NCI-H1048 (cell line): ENCODE data around the gene ZNF3.
A peak's percentile ranks its signal among the peaks of the same experiment; 100 is the strongest.

Source experiments
- DNase-seq: peaks from one replicate; lab custom pipeline; 2025; lab: John Stamatoyannopoulos, UW

The ZNF3 gene

DNA sequence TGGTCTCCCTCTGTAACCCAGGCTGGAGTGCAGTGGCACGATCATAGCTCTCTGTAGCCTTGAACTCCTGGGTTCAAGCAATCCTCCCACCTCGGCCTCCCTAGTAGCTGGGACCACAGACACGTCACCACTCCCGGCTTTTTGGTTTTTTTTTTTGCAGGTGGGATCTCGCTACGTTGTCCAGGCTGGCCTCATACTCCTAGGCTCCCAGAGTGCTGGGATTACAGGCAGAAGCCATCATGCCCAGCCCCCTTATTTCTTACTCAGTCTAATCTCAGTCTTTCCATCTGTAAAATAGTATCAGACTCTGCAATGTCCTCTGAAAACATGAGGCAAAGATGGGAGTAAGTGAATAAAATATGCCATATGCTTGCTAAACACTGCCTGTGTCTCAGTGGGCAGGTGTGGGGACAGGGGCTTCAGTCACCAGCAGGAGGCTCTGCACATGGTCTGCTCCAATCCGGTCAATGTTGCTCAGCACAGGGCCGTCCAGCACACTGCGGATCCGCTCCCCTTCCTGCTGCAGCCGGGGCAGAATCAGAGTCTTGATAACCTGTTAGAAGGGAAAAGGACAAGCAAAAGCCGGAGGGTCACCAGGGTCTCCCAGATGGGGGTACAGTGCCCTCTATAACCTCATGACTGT is 28.1 kb upstream of the ZNF3 start:
- no peak for DNase-seq

- DNase-seq: no peak
These were observed 26.4 kb upstream of the ZNF3 start for GRCh38 chr7:100107890-100108289.

DNA sequence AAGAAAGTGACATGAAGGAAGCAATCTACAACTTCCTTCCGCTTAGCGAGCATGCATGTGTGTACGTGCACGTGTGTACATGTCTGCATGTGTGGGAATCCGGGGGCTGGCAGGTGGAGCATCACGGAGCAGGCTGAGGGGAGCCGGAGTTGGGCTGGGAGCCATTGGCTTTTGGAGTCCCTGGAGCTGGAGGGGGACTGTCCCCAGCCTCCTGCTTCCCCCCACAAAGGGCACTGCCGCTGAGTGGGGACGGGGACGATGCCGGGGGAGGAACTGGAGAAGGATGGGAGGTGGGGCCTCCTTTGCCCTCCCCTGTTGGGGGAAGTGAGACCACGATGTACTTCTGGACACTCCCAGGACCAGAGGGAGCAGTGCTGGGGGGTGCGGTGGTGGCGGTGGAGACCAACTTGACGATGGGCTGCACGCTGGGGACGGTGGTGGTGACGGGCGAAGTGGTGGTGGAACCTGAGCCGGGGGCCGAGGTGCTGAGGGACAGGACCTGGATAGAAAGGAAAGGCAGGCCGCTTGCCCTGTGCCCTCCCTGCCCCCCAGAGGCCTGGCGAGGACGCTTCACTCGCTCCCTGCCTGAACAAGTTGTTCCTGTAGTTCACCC is 25.7 kb upstream of the ZNF3 start:
- no peak for DNase-seq

DNA sequence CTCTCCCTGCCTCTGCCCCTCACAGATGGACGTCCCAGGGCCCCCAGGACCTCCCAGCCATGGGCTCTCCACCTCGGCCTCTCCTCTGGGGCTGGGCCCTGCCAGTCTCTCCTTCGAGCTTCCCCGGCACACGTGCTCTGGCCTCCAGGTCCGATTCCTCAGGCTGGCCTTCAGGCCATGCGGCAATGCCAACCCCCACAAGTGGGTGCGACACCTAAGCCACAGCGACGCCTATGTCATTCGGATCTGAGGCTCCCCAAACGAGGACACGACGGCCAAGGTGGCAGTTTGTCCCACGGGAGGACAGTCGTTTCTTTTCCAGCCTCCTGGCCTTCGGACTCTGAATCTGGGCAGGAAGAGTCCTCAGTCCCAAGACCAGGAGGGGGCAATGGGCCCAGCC is 25.1 kb upstream of the ZNF3 start:
- no peak for DNase-seq

DNA sequence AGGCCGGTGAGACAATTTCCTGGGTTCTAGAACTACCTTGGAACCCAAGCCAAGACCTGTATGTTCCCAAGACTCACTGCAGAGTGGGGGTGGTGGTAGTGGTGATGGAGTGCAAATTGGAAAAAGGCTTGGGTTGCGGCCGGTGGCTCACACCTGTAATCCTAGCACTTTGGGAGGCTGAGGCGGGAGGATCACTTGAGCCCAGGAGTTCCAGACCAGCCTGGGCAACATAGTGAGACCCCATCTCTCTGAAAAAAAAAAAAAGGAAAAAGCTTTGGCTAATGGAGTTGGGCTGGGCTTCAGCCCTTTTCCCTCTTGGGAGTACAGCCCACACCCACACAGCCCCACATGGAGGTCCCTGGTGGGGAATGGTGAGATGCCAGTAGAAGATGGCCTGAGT is 24.0 kb upstream of the ZNF3 start:
- no peak for DNase-seq

GRCh38 chr7:100102950-100103840 is 21.7 kb upstream of the ZNF3 start:
- DNase-seq: no peak

GRCh38 chr7:100101016-100101862 is 19.7 kb upstream of the ZNF3 start, which contains the start of the genes AP4M1 and MCM7:
AP4M1 (plus strand) TSS chr7:100101643; CDS start chr7:100101715, 72 bp downstream.
MCM7 (minus strand) TSS chr7:100101397; CDS start chr7:100101294, 103 bp downstream.
- DNase-seq: peak; percentile 96

DNA sequence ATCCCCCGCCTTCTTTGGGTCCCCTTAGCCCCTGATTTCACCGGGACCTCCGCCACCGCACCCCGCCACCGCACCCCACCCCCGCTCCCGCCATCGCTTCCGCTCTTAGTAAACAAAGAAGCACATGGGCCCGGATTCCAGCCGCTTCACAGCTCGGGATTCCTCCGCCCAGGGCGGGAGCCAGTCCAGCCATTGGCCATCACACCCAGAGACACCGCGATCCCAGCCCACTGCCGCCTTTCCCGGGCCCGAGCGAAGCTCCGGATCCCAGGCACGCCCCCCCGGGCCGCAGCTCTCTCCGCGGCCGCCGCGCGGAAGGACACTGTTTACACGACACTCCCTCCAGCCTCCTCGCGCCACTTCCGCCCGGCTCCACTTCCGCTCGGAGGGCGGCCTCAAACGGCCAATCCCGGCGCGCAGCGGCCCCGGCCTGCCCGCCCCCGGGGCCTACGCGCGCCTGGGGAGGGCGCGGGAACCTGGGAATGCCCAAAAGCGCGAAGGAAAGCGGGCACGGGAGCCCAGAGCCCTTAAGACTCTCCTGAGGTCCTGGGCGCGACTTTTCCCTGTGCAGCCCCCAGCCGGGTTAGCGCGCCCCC is 19.0 kb upstream of the ZNF3 start:
- peak; percentile 90 for DNase-seq

DNA sequence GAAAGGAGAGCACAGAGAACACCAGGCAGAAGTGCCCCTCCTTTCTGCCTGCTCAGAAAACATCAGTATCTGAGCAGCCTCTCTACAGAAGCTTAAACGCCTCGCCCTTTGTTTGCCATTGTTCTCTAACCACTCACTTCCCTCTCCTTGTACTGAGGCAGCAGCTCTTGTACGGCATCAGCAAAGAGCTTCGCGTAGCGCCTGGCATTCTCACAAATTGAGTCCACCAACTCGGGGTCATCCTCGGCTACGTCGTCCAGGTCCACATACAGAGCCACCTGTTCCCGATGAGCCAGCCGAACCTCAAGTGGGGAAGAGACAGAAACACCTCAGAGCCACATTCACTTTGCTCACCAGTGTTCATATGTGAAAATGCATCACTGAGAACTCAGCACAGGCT is 17.9 kb upstream of the ZNF3 start:
- DNase-seq: no peak

GRCh38 chr7:100098913-100099312 is 17.4 kb upstream of the ZNF3 start:
- no peak for DNase-seq

- no peak for DNase-seq
These were observed 14.2 kb upstream of the ZNF3 start for GRCh38 chr7:100095704-100096103.

GRCh38 chr7:100095289-100095688 is 13.8 kb upstream of the ZNF3 start:
- DNase-seq: no peak

- DNase-seq: no peak
These were observed 12.5 kb upstream of the ZNF3 start for GRCh38 chr7:100093925-100094486.

- DNase-seq: no peak
These were observed 12.0 kb upstream of the ZNF3 start for GRCh38 chr7:100093498-100093897.

- DNase-seq: no peak
These were observed 11.5 kb upstream of the ZNF3 start for GRCh38 chr7:100093054-100093453.

DNA sequence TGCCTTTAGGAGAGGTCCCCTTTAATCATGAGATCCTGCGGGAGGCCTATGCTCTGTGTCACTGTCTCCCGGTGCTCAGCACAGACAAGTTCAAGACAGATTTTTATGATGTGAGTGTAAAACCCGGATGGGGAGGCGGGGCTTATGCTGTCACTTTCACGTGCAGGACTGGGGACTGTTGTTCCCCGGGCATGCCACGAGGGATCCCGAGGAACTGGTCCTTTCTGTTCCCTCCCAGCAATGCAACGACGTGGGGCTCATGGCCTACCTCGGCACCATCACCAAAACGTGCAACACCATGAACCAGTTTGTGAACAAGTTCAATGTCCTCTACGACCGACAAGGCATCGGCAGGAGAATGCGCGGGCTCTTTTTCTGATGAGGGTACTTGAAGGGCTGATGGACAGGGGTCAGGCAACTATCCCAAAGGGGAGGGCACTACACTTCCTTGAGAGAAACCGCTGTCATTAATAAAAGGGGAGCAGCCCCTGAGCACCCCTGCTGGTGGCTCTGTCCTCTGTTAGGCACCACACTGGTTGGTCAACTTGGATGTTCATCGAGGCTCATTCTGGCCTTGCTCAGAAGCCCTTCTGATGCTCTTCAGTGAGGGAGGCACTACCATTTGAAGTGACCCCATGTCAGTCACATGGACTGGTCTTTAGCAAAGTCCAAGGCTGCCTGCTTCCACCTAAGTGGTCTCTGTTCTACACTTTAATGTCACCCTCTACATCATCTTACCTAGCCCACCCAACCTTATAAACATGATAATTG is 10.1 kb upstream of the ZNF3 start:
- no peak for DNase-seq

DNA sequence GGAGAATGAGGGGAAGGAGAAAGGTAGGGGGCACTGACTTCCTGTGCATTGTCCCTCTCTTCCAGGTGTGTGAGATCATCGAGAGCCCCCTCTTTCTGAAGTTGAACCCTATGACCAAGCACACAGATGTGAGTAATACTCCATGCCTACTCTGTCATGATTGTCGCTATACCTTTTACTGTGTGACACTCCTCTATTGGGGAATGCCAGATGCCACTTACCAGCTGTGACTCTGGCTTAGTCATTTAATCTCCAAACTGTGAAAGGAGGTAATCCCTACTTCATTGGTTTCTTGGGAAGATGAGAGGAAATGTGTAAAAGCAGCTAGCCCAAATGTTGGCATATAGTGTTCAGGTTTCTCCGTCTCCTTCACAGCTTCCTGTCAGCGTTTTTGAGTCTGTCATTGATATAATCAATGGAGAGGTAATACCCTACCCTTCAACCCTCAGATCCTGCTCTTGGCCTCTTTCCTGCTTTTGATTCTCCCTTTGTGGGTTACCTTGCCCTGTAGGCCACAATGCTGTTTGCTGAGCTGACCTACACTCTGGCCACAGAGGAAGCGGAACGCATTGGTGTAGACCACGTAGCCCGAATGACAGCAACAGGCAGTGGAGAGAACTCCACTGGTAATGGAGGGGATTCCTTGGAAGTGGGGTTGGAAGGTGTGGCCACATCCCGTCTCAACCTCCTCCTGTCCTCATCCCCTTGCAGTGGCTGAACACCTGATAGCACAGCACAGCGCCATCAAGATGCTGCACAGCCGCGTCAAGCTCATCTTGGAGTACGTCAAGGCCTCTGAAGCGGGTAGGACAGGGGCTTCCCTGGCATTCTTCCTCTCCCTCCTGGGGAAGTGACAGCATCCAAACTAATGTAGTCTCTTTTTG is 9.2 kb upstream of the ZNF3 start:
- DNase-seq: no peak

DNA sequence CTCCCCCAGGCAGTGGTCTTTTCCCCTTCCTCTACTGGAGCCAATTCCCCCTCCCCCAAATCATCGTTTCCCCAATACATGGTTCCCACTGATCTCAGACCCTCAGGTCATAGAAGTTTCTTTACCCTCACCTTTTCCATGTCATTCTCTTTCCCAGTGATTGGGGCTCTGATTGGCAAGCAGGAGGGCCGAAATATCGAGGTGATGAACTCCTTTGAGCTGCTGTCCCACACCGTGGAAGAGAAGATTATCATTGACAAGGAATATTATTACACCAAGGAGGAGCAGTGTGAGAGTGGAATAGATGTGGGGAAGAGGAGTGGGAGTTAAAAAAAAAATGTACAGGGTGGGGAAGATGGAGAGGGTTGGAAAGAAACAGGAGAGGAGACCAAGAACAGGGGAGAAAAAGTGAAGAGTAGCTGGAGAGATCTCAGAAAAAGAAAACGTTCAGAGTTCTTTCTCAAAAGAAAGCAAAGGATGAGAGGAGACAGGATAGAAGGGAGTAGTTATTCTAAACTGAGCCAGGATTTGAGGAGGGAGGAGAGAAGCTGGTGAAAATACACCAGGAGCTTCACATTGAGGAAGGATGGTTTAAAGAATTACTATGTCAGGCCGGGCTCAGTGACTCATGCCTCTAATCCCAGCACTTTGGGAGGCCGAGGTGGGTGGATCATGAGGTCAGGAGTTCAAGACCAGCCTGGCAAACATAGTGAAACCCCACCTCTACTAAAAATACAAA is 8.1 kb upstream of the ZNF3 start:
- no peak for DNase-seq
